ENCODE results near the gene EPHB3. TPM values are rescaled to one million over a fixed set of nuclear protein-coding genes. Genes with fewer than 3 reads are reported as not detected.

The EPHB3 gene
- total and polyA plus RNA-seq, 4 donors, result 0.50 to 9.0 (median 3.4) TPM

DNA sequence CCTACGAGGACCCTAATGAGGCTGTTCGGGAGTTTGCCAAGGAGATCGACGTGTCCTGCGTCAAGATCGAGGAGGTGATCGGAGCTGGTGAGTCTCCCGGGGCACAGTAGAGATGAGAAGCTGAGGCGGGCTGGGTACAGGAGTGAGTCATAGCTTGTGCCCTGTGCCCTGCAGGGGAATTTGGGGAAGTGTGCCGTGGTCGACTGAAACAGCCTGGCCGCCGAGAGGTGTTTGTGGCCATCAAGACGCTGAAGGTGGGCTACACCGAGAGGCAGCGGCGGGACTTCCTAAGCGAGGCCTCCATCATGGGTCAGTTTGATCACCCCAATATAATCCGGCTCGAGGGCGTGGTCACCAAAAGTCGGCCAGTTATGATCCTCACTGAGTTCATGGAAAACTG, 17.9 kb downstream of the EPHB3 start:
- no peak for DNase-seq
- no peaks in the 10 kb centered on the region for H3K27me3 ChIP-seq (ENCODE audit: control insufficient read depth in 1 of 2, insufficient read depth in 2 of 2, low read length in 1 of 2)

DNA sequence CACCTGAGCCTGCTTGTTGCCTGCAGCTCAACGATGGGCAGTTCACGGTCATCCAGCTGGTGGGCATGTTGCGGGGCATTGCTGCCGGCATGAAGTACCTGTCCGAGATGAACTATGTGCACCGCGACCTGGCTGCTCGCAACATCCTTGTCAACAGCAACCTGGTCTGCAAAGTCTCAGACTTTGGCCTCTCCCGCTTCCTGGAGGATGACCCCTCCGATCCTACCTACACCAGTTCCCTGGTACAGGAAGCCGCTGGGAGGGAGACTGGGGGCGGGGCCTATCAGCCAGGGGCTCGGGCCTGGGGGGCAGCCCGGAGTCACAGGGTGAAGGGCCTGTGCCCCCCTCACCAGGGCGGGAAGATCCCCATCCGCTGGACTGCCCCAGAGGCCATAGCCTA, 18.8 kb downstream of the EPHB3 start:
- H3K27ac ChIP-seq (ENCODE audit: low read depth in 1 of 2, low read length in 2 of 2), result no peak overlapping the region
- no peak for DNase-seq
- ATAC-seq (ENCODE audit: low FRiP score), result no peak
- intact Hi-C loops (cut with DNase I), result no loop called here
- no peaks in the 10 kb centered on the region for H3K27me3 ChIP-seq (ENCODE audit: control insufficient read depth in 1 of 2, insufficient read depth in 2 of 2, low read length in 1 of 2)
- H3K36me3 ChIP-seq (ENCODE audit: control insufficient read depth in 1 of 2, insufficient read depth in 2 of 2, low read length in 1 of 2), result no peaks in the 10 kb centered on the region
- no peaks in the 10 kb centered on the region for H3K4me1 ChIP-seq (ENCODE audit: control insufficient read depth in 1 of 2, insufficient read depth in 2 of 2, low read length in 2 of 2)
- H3K4me3 ChIP-seq (ENCODE audit: low read length in 2 of 2), result no peak overlapping the region
- H3K9me3 ChIP-seq (ENCODE audit: control insufficient read depth, low read length), result no peaks in the 10 kb centered on the region
- WGBS, 2 donors, result 91 to 93% methylated on average over 16 of the region's 16 CpGs

More for the DNA sequence above, 17.9 kb downstream of the EPHB3 start:
- 88 to 90% methylated on average over 22 of the region's 22 CpGs for WGBS, 2 donors
- Histone ChIP-seq H3K9me3 (ENCODE audit: control insufficient read depth, low read length) (no peaks in the 10 kb centered on the region), H3K4me1 (ENCODE audit: control insufficient read depth in 1 of 2, insufficient read depth in 2 of 2, low read length in 2 of 2) (no peaks in the 10 kb centered on the region), H3K4me3 (ENCODE audit: low read length in 2 of 2) (no peak overlapping the region), H3K27ac (ENCODE audit: low read depth in 1 of 2, low read length in 2 of 2) (no peak overlapping the region), H3K36me3 (ENCODE audit: control insufficient read depth in 1 of 2, insufficient read depth in 2 of 2, low read length in 1 of 2) (no peaks in the 10 kb centered on the region)
- intact Hi-C loops (cut with DNase I), result no loop called here
- ATAC-seq (ENCODE audit: low FRiP score), result no peak

DNA sequence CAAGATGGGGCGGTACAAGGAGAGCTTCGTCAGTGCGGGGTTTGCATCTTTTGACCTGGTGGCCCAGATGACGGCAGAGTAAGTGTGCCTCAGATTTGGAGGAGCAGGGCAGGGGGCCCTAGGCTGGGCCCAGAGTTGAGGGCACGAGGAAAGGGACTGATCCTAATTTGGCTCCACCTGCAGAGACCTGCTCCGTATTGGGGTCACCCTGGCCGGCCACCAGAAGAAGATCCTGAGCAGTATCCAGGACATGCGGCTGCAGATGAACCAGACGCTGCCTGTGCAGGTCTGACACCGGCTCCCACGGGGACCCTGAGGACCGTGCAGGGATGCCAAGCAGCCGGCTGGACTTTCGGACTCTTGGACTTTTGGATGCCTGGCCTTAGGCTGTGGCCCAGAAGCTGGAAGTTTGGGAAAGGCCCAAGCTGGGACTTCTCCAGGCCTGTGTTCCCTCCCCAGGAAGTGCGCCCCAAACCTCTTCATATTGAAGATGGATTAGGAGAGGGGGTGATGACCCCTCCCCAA, 19.8 kb downstream of the EPHB3 start:
- Histone ChIP-seq H3K4me1 (ENCODE audit: control insufficient read depth in 1 of 2, insufficient read depth in 2 of 2, low read length in 2 of 2) (no peaks in the 10 kb centered on the region), H3K27ac (ENCODE audit: low read depth in 1 of 2, low read length in 2 of 2) (no peak overlapping the region), H3K36me3 (ENCODE audit: control insufficient read depth in 1 of 2, insufficient read depth in 2 of 2, low read length in 1 of 2) (no peaks in the 10 kb centered on the region), H3K4me3 (ENCODE audit: low read length in 2 of 2) (no peak overlapping the region), H3K9me3 (ENCODE audit: control insufficient read depth, low read length) (no peaks in the 10 kb centered on the region), H3K27me3 (ENCODE audit: control insufficient read depth in 1 of 2, insufficient read depth in 2 of 2, low read length in 1 of 2) (no peaks in the 10 kb centered on the region)
- WGBS, 2 donors, result 72 to 80% methylated on average over 15 of the region's 15 CpGs
- intact Hi-C loops (cut with DNase I), result no loop called here
- DNase-seq (no peak), ATAC-seq (ENCODE audit: low FRiP score) (no peak)

GRCh38 chr3:184582646-184583577, 21.3 kb downstream of the EPHB3 start:
- H3K27ac ChIP-seq (ENCODE audit: low read depth in 1 of 2, low read length in 2 of 2), result peak overlapping the region in 1 of 2 donors; percentile 29
- 5 to 11% methylated on average over 35 to 42 of the region's 42 CpGs for WGBS, 2 donors
- H3K4me1 ChIP-seq (ENCODE audit: control insufficient read depth in 1 of 2, insufficient read depth in 2 of 2, low read length in 2 of 2), result no peaks in the 10 kb centered on the region
- H3K4me3 ChIP-seq (ENCODE audit: low read length in 2 of 2), result peak overlapping the region; percentile 66 to 67
- intact Hi-C loops (cut with DNase I), result no loop called here
- DNase-seq (peak; percentile 77 to 80), ATAC-seq (ENCODE audit: low FRiP score) (peak; percentile 83)
- no peaks in the 10 kb centered on the region for H3K9me3 ChIP-seq (ENCODE audit: control insufficient read depth, low read length)
- no peaks in the 10 kb centered on the region for H3K36me3 ChIP-seq (ENCODE audit: control insufficient read depth in 1 of 2, insufficient read depth in 2 of 2, low read length in 1 of 2)
- H3K27me3 ChIP-seq (ENCODE audit: control insufficient read depth in 1 of 2, insufficient read depth in 2 of 2, low read length in 1 of 2), result no peaks in the 10 kb centered on the region

GRCh38 chr3:184583578-184584451, 22.2 kb downstream of the EPHB3 start:
- H3K9me3 ChIP-seq (ENCODE audit: control insufficient read depth, low read length), result no peaks in the 10 kb centered on the region
- peak overlapping the region; percentile 66 to 67 for H3K4me3 ChIP-seq (ENCODE audit: low read length in 2 of 2)
- intact Hi-C loops (cut with DNase I), result no loop called here
- H3K4me1 ChIP-seq (ENCODE audit: control insufficient read depth in 1 of 2, insufficient read depth in 2 of 2, low read length in 2 of 2), result no peaks in the 10 kb centered on the region
- ATAC-seq (ENCODE audit: low FRiP score) (peak; percentile 62), DNase-seq (peak in 1 of 2 donors; percentile 76)
- H3K27me3 ChIP-seq (ENCODE audit: control insufficient read depth in 1 of 2, insufficient read depth in 2 of 2, low read length in 1 of 2), result no peaks in the 10 kb centered on the region
- no peak overlapping the region for H3K27ac ChIP-seq (ENCODE audit: low read depth in 1 of 2, low read length in 2 of 2)
- H3K36me3 ChIP-seq (ENCODE audit: control insufficient read depth in 1 of 2, insufficient read depth in 2 of 2, low read length in 1 of 2), result no peaks in the 10 kb centered on the region
- 19 to 40% methylated on average over 50 to 80 of the region's 80 CpGs for WGBS, 2 donors

DNA sequence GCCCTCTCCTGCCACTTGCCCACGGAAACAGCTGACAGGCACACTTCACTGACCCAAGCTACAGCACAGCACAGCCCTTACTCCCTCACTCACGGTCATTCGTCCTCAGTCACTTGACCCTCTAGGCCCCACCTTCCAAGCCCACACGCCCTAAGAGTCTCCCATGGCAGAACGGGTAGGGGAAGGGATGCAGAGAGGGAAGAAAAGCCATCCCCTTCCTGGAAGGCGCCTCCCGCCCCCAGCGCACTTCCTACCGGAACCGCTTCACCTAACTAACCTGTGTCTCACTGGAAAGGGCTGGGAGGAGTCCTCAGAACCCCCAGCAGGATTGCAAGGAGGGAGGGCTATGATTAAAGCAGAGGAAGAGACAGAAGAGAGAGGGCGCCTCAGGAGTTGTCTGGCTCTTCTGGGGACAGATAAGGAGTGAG, 22.9 kb downstream of the EPHB3 start:
- ATAC-seq (ENCODE audit: low FRiP score) (no peak), DNase-seq (peak in 1 of 2 donors; percentile 54)
- no peaks in the 10 kb centered on the region for H3K36me3 ChIP-seq (ENCODE audit: control insufficient read depth in 1 of 2, insufficient read depth in 2 of 2, low read length in 1 of 2)
- 76% methylated on average over 11 of the region's 11 CpGs for WGBS, 2 donors
- no peaks in the 10 kb centered on the region for H3K27me3 ChIP-seq (ENCODE audit: control insufficient read depth in 1 of 2, insufficient read depth in 2 of 2, low read length in 1 of 2)
- H3K4me1 ChIP-seq (ENCODE audit: control insufficient read depth in 1 of 2, insufficient read depth in 2 of 2, low read length in 2 of 2), result no peaks in the 10 kb centered on the region
- no peak overlapping the region for H3K4me3 ChIP-seq (ENCODE audit: low read length in 2 of 2)
- no peak overlapping the region for H3K27ac ChIP-seq (ENCODE audit: low read depth in 1 of 2, low read length in 2 of 2)
- intact Hi-C loops (cut with DNase I), result no loop called here
- no peaks in the 10 kb centered on the region for H3K9me3 ChIP-seq (ENCODE audit: control insufficient read depth, low read length)

- intact Hi-C loops (cut with DNase I), result no loop called here
- ATAC-seq (ENCODE audit: low FRiP score) (no peak), DNase-seq (no peak)
- H3K27me3 ChIP-seq (ENCODE audit: control insufficient read depth in 1 of 2, insufficient read depth in 2 of 2, low read length in 1 of 2), result no peaks in the 10 kb centered on the region
- H3K27ac ChIP-seq (ENCODE audit: low read depth in 1 of 2, low read length in 2 of 2), result no peak overlapping the region
- no peaks in the 10 kb centered on the region for H3K36me3 ChIP-seq (ENCODE audit: control insufficient read depth in 1 of 2, insufficient read depth in 2 of 2, low read length in 1 of 2)
- H3K4me1 ChIP-seq (ENCODE audit: control insufficient read depth in 1 of 2, insufficient read depth in 2 of 2, low read length in 2 of 2), result no peaks in the 10 kb centered on the region
- WGBS, 2 donors, result 69 to 85% methylated on average over 6 of the region's 6 CpGs
- H3K4me3 ChIP-seq (ENCODE audit: low read length in 2 of 2), result no peak overlapping the region
- no peaks in the 10 kb centered on the region for H3K9me3 ChIP-seq (ENCODE audit: control insufficient read depth, low read length)
These were observed 24.0 kb downstream of the EPHB3 start for GRCh38 chr3:184585545-184585944.

DNA sequence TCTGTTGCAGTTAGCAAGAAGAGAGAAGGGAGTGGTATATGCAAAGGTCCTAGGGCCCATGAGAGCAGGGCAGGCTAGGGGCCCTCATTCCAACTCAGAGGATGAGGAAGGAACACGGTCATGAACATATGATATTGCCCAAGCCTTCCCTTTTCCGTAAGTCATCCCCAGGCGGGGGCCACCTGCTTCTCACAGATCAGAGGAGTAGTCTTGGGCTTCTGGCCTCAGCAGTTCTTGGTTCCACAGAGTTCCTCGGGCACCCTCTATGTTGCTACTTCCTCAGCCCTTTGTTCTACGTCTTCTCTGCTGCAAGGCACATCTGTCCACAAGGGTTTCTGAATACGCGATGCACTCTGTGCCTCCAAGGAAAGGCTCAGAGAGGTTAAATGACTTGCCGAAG, 25.3 kb downstream of the EPHB3 start:
- intact Hi-C loops (cut with DNase I), result no loop called here
- DNase-seq (no peak), ATAC-seq (ENCODE audit: low FRiP score) (no peak)
- H3K36me3 ChIP-seq (ENCODE audit: control insufficient read depth in 1 of 2, insufficient read depth in 2 of 2, low read length in 1 of 2), result no peaks in the 10 kb centered on the region
- WGBS, 2 donors, result 90% methylated on average over 8 of the region's 8 CpGs
- no peaks in the 10 kb centered on the region for H3K9me3 ChIP-seq (ENCODE audit: control insufficient read depth, low read length)
- no peaks in the 10 kb centered on the region for H3K27me3 ChIP-seq (ENCODE audit: control insufficient read depth in 1 of 2, insufficient read depth in 2 of 2, low read length in 1 of 2)
- no peaks in the 10 kb centered on the region for H3K4me1 ChIP-seq (ENCODE audit: control insufficient read depth in 1 of 2, insufficient read depth in 2 of 2, low read length in 2 of 2)
- H3K4me3 ChIP-seq (ENCODE audit: low read length in 2 of 2), result no peak overlapping the region
- no peak overlapping the region for H3K27ac ChIP-seq (ENCODE audit: low read depth in 1 of 2, low read length in 2 of 2)
